NB4 (cell line): ENCODE measurements around the gene OR2AK2.

Experiments
- TF ChIP-seq, protein P1 (sequence below): IDR thresholded peaks from one replicate; pipeline ENCODE4 v1.5.1; 2012; ENCODE audit warnings: low read depth, low read length
- TF ChIP-seq, protein P2 (sequence below): IDR thresholded peaks from 2 replicates; pipeline ENCODE4 v1.6.1; 2011; ENCODE audit warnings: low read depth, low read length

DNA sequence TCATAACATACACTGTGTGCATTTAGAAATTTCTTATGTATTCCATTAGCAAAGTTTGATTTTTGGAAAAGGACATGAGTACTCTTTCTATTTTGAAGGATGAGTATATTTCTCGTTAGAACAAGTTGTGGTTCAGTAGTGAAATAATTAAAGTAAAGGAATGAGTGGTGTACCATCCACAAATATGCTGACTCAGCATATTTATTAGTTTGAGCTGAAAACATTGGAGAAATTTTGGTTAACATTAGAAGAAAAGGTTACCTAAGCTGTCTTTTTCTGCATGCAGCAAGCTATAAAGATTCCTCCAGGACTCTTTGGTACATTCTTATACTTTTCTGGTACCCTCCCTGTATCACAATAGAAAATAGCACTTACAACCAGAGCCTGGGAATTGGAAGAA, 42.7 kb downstream of the OR2AK2 start:
- TF ChIP-seq, protein P1, sequence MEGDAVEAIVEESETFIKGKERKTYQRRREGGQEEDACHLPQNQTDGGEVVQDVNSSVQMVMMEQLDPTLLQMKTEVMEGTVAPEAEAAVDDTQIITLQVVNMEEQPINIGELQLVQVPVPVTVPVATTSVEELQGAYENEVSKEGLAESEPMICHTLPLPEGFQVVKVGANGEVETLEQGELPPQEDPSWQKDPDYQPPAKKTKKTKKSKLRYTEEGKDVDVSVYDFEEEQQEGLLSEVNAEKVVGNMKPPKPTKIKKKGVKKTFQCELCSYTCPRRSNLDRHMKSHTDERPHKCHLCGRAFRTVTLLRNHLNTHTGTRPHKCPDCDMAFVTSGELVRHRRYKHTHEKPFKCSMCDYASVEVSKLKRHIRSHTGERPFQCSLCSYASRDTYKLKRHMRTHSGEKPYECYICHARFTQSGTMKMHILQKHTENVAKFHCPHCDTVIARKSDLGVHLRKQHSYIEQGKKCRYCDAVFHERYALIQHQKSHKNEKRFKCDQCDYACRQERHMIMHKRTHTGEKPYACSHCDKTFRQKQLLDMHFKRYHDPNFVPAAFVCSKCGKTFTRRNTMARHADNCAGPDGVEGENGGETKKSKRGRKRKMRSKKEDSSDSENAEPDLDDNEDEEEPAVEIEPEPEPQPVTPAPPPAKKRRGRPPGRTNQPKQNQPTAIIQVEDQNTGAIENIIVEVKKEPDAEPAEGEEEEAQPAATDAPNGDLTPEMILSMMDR = no peak
- TF ChIP-seq, protein P2, sequence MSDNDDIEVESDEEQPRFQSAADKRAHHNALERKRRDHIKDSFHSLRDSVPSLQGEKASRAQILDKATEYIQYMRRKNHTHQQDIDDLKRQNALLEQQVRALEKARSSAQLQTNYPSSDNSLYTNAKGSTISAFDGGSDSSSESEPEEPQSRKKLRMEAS = no peak
